GM18526 (cell line): ENCODE results near the gene SNTA1.

Experiments used
- POLR2A ChIP-seq: IDR thresholded peaks from 3 replicates; pipeline ENCODE4 v1.6.1; 2011; ENCODE audit not compliant: insufficient read length; ENCODE audit errors: extremely low read depth

SNTA1 gene

DNA sequence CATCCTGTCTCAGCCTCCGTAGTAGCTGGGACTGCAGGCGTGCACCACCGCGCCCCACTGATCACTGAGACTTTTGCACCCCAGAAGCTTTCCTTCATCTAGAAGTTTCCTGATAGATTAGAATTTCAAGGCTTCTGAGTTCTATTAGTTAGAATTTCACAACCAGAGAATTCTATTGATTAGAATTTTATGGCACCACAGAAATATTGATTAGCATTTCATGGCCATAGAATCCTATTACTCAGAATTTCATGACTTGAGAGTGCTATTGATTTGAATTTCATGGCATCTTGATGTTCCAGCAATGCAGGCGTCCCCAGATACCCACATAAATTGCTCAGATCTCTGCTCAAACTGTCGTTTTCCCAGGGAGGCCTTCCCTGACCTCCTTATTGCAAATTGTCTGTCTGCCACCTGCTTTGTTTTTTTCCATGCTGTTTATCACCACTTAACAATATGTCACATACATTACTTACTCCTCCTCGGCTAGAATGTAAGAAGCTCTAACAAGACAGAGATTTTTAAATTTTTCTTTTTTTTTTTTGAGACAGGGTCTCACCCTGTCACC is 29.4 kb upstream of the SNTA1 start:
- no peak for TF ChIP-seq POLR2A

- no peak for TF ChIP-seq POLR2A
These were observed 27.3 kb upstream of the SNTA1 start for GRCh38 chr20:33470866-33471265.

DNA sequence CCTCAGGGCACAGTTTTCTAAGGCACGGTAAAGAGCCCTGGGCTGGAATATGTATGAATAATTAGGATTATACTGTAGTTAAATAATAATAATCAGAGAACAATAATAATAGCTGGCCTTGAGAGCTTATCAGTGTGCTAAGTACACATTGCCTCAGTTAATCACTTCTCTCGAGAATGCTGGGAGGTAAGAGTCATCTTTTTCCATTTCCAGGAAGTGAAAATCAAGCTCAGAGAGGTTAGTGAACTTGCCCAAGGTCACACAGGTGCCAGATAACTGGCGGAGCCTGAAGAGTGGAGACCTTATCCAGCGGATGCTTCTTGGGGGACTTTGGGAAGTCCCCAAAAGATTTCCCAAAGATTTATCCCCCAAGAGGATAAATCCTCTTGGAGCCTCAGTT is 26.9 kb upstream of the SNTA1 start:
- TF ChIP-seq POLR2A: no peak

DNA sequence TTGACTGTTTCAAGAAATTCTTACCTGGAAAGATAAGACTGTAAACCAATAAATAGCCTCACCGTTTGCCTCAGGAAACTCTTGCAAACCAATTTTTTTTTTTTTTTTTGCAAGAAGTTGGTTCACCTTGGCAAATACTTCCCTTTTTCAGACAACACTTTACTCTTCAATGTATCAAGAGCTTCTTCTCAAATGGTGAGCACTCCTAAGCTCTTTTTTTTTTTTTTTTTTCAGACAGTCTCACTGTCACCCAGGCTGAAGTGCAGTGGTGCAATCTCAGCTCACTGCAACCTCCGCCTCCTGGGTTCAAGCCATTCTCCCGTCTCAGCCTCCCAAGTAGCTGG is 22.7 kb upstream of the SNTA1 start:
- no peak for TF ChIP-seq POLR2A

DNA sequence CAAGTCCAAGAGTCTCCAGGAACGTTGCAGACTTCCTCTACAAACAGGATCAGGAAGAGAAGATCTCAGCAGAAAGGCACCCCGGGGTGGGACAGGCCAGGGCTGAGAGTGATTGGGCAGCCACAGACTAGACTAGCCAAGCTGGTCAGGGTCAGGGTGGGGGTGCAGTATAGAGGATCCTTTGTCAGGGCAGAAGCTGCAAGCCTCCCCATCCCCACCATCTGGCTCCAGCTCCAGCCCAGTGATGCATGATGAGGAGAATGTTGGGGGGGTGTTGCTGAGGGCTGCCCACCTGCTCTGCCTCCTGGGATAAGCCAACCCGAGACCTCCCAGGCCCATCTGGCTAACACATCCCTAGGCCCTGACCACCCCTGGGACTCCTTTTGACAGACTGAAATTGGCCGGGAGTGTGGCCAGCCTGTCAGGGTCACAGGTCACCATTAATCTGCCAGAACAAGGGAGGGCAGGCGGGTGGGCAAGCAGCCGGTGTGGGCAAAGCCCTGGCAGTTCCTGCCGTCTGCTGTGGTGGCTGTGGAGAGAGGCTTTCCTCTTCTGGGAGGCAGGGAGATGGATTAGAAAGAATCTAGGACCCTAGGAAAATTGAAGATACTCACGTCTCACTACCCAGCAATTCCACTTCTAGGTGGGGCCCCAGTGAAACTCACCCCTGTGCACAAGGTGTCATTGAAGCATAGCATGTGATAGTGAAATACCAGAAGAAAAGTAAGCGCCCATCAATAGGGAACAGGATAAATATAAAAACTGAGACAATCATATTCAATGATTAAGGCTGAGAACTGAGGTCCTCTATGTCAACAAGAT is 22.1 kb upstream of the SNTA1 start:
- no peak for TF ChIP-seq POLR2A

DNA sequence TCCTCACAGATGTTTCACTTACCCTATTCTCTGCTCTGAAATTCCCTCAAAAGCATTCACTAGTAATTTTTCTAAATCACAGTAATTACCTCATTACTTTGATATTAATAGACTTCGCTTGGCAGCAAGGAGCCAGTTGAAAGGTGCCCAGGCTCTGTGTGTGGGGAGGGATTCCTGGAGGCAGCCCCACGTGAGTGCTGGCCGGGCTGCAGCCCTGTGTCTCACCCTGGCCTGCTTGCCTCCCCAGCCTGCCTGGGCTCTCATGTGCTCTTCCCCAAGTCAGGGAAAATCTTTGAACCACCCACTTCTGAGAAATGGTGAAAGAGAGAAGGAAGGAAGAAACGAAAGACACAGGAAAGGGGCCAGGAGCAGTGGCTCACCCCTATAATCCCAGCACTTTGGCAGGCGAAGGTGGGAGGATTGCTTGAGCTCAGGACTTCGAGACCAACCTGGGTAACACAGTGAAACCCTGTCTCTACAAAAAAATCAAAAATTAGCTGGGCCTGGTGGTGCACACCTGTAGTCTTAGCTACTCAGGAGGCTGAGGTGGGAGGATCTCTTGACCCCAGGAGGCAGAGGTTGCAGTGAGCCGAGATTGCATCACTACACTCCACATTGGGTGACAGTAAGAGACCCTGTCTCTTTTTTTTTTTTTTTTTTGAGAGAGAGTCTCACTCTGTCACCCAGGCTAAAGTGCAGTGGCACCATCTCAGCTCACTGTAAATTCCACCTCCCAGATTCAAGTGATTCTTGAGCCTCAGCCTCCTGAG is 20.0 kb upstream of the SNTA1 start:
- TF ChIP-seq POLR2A: no peak

GRCh38 chr20:33460711-33461110 is 17.1 kb upstream of the SNTA1 start:
- no peak for TF ChIP-seq POLR2A

- no peak for TF ChIP-seq POLR2A
These were observed 16.0 kb upstream of the SNTA1 start for GRCh38 chr20:33459599-33459998.

DNA sequence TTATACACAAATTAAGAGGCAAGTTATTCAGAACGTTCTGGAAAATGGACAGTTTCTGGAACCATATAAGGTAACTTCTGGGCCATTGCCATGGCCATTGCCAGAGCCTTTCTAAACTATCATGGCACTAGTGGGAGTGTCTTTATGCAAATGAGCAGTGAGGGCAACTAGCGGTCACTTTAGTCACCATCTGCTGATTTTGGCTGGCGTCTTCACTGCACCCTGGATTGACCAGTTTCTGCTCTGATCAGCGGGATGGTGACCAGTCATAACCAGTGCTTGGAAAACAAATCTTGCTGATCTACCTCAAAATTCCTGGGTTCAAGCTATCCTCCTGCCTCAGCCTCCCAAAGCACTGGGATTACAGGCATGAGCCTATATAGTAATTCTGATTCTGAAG is 7.3 kb upstream of the SNTA1 start:
- TF ChIP-seq POLR2A: no peak

DNA sequence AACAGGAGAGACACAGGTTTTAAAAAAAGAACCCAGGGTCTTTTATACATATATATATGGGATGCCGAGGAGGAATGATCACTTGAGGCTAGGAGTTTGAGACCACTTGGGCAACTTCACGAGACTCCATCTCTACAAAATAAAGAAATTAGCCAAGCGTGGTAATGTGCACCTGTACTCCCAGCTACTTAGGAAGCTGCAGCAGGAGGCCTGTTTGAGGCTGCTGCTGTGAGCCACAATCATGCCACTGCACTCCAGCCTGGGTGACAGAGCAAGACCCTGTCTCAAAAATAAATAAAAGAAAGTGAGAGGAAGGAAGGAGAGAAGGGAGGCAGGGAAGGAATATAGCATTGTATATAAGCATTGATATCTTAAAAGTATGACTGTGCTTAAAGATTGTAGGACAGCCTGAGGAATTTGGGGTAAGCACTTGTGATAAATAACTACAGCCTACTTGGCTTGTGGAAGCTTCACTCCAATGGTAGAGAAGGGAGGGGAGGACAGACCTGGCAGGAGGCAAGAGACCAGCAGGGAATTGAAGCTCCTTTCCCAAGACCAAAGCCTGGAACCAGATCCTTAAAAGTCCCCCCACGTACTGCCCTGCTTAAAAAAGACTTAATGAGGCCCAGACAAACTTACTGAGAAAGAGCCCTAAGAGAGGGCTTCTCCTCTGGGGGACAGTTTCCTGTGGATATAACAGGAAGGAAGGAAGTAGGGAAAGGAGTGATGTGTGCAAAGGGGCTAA is 2.5 kb upstream of the SNTA1 start:
- no peak for TF ChIP-seq POLR2A

DNA sequence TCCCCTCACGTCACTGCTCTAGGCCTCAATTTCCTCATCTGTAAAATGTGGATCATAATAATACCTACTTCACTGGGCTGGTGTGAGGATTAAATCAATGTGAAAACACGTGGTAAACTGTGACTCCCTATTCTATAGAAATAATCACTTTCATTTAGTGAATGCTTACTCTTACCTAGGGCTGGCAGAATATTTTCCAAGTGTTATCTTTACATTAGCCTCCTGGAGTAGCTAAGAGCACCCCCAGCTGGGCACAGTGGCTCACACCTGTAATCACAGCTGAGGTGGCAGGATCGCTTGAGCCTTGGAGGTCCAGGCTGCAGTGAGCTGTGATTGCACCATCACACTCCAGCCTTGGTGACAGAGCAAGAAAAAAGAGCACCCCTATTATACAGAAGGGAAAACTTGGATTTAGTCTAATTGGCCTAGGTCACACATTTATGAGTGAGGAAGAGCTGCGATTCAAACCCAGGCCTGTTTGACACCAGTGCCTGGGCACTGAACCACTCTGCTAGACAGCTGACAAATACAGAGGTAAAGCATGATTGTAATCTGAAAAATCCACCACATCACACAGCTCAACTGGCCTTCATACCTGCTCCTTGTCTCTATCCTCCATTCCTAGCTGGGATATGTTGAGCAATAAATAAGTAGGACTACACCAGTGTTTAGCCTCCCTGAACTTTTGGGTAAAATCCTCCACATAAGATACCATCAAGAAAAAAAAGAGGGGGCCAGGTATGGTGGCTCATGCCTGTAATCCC is 1.4 kb upstream of the SNTA1 start:
- TF ChIP-seq POLR2A: no peak

DNA sequence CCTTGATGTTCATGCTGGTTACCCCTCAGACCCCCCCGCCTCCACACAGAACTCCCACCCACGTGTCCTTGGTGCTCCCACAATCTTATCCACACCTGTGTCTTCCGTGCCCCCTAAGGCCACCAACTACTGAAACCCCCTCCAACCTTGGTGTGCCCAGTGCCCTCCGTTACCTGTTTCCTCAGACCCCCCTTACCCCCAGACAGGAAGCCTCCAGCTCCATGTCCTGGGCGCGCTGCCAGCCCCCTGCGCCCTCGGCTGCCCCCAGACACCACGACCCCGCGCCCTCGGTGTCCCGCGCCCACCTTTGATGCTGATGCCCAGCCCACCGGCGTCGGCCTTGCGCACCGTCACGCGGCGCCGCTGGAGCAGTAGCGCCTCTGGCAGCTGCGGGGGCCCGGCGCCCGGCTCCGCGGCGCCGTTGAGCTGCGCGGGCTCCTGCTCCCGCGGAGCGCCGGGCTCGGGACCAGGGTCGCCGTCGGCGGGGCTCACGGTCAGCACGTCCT is 504 bp downstream of the SNTA1 start:
- no peak for TF ChIP-seq POLR2A

- TF ChIP-seq POLR2A: no peak
These were observed 1.2 kb downstream of the SNTA1 start for GRCh38 chr20:33442136-33443005.

DNA sequence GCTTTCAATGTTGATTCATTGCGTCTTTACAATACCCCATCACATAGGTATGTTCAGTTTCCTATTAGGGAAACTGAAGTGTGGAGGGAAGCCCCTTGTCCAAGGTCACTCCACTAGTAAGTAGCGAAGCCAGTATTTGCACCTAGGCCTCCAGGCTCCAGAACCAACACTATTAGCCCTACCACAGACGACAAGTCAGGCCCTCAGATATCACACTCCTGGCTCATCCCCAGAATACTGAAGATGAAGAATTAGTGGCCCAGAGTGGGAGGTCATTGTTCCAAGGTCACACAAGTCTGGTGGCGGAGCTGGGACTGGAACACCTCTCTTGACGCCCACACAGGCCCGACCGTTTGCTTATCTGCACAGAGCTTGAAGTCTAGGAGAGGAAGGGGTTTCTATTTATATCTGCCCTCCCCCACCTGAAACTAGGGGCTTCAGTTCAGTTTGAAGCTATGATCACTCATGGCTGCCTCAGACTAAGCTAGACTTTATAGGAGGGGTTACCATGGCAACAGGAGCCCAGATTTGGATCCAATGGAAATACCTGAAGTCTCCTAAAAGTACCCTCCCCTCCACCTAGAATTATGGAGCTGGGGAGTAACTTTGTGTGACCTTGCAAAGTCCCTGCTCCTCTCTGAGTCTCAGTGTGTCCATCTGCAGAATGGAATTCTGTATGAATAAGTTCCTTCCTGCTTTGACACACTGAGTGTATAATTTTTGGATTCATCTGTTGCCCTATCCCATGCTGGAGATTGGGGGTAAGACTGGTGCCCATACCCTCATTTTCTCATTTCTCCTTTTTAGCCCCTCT is 2.2 kb downstream of the SNTA1 start:
- TF ChIP-seq POLR2A: no peak
